ENCODE measurements around the gene IARS2.

DNA sequence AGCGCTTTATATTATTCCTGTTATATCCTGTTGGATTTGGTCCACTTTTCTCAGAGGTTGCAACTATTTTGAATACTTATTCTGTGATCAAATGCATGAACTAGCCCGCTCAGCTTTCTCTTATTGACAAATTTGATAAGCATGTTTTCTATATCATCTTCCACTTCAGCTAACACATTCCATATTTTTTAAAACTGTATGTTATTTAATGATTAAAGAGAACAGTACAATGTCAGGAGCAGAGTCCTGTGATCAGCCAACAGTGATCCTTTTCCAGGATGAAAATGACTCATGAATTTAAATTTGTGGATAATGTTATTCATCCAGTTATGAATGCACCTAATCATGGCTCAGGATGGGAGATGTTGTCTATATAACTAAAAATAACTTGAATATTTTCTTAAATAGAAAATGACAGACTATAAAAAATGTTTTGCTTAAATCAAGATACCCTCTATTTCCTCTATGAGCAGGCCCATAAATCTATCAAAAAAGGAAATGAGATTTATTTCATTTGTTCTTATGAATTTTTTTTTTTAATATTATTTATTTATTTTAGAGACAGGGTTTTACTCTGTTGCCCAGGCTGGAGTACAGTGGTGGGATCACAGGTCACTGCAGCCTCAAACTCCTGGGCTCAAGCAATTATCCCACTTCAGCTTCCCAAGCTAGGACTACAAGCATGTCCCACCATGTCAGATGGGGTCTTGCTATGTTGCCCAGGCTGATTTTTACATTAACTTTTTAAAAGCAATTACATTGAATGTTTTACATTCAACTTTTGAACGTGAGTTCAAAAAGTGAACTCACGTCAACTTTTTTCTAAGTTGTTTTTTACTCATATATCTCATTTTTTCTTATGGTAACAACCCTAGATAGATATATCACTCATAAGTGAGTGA is 16.8 kb upstream of the IARS2 start:
- TF ChIP-seq CTCF (conservative IDR thresholded peaks at IDR 0.05) = no peak
- TF ChIP-seq ZFX (IDR thresholded peaks at IDR 0.05) = no peak

Measured in C4-2B (cell line).